ENCODE data around the gene GPX3.

GRCh38 chr5:151003503-151003860, 16.9 kb upstream of the GPX3 start:
- TF ChIP-seq CTCF (IDR thresholded peaks at IDR 0.05) (no peak), POLR2A (IDR thresholded peaks at IDR 0.05) (no peak), POLR2AphosphoS5 (IDR thresholded peaks at IDR 0.05; ENCODE audit: insufficient read depth in 1 of 2, low read depth in 1 of 2) (no peak)
